Activated gamma-delta T cell treated with anti-CD3 and anti-CD28 coated beads, Interleukin-2, amount 50 U/mL, for 16 hours (primary cell): ENCODE measurements around the gene SOCS6.
"Not testable (repeated sequence)": the region's sequence is repeated elsewhere in the genome, so short reads cannot be mapped to it uniquely, and the experiment has no call there.

Source experiments
- DNase-seq: peaks from one replicate; pipeline ENCODE4 v3.0.0-alpha.2; 2020; ENCODE audit warnings: low read depth

SOCS6 gene

DNA sequence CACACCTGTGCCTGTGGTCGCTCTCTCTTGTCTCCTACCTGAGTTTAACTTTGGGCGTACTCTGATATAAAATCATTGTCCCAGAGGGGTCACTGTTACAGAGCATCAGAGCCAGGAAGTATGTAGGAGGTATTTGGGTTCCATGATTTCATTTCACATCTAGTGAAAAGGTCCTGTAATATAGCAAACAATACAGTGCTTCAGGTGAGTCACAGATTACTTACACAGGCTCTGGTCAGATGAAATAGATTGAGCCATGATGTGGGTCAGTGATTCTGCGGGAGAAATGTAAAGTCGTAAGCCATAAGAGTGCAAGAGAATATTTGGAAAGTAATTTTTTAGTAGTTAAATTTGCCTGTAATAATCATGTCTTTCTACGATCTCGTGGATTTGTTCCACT lies 70.2 kb downstream of the SOCS6 start:
- no peak for DNase-seq

DNA sequence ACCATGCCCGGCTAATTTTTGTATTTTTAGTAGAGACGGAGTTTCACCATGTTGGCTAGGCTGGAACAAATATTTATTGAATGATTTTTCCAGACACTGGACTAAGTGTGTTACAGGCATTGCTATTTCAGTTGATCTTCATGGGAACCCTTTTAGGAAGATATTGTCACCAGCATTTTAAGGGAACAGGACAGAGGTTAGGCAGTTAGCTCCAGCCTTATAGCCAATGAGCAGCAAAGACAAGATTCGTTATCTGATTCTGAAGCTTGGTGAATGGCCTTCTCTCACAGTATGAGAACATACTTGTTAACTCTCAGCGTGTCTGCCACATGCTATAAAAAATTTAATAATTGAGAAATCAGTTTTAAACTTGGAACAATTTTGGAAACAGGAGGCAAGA lies 73.4 kb downstream of the SOCS6 start:
- DNase-seq = no peak

DNA sequence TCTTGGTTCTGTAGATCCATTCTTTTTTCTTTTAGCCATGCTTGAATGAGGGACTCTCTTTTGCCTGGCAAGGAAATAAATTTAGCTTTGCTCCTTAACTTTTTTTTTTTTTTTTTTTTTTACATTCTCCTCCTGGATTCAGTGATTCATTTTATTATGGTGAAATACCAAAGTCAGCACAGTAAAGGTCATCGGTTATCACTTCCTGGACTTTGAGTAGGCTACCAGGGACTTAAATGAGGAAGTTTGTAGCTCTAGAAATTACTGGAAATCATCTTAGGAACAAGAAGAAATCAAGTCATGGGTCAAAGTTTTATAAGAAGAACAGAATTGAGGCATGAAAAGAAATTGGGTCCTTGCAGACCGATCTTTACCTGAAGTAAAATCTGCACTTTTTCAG lies 75.0 kb downstream of the SOCS6 start:
- DNase-seq = no peak

DNA sequence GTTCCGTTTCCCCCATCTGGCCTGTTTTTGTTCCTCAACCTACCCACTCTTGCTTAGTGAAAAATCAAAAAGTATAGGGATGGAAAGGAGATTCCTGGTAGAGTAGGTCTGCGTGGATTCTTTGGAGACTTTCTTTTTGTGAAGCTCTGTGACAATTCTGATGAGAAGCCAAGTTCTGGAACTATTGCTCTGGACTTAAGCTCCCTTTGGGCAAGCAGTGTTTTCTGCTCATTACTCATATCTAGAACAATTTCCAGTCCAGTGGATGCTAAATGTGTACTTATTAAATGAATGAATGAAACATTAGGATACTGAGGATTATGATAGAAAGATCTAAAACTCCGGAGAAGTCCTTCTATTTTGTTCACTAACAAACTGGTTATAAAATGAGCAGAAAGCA lies 76.5 kb downstream of the SOCS6 start:
- DNase-seq = no peak

DNA sequence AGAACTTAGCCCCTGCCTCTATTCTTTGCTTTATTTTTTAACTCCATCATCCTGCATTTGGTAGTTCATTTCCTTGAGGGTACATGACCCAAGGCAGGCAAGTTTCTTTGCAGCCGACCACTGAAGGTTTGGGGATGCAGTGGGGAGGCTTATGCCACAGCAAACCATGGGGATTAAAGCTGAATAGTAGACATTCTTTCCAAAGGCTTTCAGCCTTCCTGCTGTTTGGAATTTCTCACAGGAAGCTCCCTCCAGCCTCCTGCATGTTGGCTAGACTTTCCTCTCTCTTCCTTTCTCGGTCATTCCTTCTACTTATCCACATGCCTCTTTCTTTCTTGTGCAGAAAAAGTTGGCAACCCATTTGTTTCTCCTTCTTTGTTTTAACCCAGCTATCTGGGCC lies 77.3 kb downstream of the SOCS6 start:
- DNase-seq = no peak

DNA sequence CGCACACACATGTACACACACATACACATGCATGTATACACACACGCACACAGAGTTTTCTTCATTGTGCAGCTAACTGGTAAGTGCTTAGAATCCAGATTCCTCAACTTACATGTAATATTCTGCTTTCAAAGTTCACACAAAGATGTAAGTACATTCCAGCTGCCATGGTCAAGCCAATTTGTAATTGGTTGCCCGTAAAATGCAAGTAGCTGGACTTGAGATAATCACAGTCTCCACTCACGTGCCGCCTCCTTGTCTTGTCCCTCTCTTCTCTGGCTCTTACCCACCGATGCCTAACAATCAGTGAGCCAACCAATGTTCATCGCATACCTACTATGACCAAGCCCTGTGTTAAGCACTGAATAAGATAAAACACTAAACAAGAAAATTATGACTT lies 77.8 kb downstream of the SOCS6 start:
- no peak for DNase-seq

DNA sequence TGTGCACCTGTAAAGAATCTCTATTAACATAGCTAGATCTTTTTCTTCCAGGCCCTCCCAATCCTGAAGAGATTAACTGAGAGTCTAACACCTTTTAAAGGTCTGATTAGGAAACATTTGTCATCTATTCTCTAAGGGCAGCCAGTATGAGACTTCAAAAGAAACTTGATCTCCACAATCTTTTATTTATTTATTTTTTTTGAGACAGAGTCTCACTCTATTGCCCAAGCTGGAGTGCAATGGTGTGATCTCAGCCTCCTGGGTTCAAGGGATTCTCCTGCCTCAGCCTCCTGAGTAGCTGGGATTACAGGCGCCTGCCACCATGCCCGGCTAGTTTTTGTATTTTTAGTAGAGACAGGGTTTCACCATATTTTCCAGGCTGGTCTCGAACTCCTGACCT lies 78.5 kb downstream of the SOCS6 start:
- DNase-seq = not testable (repeated sequence)

DNA sequence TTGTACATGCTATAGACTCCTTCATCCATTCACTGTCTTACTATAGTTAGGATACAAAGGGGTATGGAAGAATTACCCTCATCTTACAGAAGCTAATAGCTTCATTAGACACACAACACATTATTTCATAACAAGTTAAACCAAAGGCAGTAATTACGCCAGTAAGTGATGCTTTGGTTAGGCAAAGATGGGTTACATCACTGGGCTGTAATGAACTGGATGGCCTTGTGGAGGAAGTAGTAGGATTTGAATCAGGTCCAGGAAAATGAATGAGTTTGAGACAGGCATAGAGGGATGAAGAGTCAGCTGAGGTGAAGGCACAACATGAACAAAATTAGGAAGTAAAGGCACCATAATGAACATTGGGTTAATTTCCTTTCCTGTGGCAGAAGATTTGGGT lies 80.1 kb downstream of the SOCS6 start:
- DNase-seq = no peak

DNA sequence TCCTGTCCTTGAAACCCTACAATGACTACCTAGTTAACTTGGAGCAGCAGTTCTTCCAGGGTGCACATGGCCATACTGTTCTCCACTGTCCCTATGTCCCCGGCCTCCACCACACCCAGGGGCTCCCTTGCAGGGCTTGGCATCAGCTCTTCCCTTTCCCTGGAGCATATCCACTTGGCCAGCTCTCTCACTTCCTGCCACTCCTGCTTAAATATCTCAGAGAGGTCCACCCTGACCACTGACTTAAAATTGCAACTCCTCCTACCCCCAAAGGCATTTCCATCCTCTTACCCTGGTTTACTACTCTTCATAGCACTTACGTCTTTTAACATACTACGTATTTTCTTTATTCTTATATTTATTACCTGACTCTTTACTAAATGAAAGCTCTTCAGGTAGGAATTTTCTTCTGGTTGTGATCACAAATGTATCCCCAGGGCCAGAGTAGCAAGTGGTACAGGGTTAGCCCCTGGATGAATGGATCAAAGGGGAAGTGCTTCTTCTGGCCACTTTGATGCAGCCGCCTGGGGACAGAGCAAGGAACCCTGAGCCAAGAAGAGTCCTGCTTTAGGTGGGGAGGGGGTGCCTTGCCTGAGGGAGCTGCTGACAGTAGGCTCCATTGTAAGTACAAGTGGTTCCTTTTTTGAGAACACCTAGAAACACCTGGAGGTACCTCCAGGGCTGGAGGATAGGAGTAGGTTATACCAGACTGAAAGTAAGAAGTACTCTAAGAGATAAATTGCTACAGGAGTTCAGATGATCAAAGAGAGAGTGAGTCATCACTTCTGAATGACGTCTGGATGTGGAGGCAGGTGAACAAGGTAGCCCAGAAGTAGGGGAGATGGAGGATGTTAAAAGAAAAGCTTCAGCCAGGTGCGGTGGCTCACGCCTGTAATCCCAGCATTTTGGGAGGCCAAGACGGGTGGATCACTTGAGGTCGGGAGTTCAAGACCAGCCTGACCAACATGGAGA lies 82.2 kb downstream of the SOCS6 start:
- DNase-seq = no peak

DNA sequence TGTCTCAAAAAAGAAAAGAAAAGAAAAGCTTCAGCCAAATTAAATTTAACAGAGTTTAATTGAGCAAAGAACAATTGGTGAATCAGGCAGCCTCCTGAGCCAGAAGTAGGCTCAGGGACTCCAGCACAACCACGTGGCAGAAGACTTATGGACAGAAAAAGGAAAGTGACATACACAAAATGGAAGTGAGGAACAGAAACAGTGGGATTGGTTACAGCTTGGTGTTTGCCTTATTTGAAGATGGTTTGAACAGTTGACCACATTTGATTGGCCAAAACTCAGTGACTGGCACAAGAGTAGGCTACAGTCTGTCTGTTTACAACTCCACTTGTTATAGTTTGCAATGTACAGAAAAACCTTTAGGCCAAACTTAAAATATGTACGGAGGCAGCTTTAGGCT lies 83.1 kb downstream of the SOCS6 start:
- no peak for DNase-seq

DNA sequence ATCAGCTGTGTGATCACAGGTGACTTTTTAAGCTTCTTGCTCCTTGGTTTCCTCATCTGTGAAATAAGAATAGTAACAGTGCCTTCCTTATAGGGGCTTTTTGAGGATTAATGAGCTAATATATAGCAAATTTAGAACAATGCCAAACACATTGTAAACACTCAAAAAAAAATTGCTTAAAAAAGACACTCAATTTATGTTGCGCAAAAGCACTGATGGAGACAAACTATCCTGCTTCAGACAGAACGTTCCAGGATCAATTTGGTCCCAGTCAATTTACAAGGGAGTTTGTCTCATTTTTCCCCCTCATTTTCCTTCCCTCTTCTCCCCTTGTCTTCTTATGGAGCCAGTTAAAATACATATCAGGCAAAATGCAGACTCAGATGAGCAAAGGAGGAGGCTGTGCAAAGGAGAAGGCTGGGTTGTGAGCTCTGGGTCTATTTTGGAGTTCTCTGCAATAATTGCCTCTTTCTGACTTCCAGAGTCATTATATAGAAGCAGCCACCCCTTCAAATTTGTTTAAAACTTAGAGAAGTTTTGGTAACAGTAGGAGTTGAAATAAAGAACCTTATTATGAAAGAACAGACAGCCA lies 83.7 kb downstream of the SOCS6 start:
- DNase-seq = no peak

DNA sequence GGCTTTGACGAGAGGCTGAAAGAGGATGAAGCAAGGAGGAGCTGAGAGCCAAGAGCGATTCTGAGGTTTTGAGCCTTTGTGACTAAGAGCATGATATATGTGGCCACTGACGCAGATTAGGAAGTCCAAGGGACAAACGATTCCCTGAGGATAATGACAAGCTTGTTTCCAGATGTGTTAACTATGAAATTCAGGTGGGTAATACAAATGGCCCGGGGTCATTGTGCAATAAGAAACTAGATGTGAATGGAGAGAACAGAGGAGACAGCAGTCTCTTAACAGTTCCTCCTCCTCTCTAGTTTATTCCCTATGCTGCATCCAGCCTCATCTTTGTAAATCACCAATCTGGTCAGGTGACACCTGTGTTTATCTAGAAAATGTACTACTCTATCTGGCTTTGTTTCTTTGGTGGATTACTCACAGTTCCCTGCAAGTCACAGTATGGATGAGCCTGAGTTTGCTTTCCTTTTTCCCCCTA lies 84.2 kb downstream of the SOCS6 start:
- no peak for DNase-seq

DNA sequence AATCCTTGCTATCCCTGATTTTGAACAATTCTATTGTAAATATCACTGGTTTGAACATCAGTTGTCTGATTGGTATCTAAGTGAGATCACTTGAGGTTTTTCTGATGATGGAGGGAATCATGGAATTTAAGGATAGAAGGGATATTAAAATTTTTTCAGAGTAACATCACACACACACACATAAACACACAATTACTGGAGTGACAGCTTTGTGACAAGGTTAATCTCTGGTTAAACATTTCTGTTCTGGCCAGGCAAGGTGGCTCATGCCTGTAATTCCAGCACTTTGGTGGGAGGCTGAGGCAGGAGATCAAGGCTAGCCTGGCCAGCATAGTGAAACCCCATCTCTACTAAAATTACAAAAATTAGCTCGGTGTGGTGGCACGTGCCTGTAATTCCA lies 85.3 kb downstream of the SOCS6 start:
- DNase-seq = no peak

DNA sequence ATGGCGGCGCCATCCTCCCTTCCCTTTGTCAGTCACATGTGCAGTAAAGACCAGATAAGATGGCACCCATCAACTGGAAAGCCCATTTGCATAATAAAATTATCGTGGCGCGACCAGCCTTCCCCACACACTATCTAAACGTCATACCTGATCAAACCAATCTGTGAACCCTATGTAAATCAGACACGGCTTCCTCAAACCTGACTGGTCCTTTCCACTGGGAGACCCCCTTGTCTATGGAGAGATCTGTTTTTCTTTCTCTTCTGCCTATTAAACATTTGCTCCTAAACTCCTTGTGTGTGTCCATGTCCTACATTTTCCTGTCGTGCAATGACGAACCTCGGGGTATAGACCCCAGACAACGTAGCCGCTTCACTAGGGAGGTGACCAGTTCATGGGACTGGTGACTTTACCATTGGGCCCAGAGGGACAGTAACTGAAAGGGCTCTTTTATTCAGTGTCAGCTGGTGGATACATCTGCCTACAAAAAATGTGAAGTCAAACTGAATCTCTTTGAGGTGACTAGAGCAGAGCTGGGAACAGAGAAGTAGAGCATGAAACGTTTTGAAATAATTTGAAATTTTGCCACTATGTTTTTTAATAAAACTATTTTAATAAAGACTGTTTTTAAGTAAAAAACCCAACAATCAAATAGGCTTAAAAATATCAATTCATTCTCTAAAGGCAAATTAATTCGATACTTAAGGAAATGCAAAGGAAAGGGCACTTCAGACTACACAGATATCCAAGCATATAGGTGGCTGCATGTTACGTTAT lies 87.5 kb downstream of the SOCS6 start:
- DNase-seq = no peak

DNA sequence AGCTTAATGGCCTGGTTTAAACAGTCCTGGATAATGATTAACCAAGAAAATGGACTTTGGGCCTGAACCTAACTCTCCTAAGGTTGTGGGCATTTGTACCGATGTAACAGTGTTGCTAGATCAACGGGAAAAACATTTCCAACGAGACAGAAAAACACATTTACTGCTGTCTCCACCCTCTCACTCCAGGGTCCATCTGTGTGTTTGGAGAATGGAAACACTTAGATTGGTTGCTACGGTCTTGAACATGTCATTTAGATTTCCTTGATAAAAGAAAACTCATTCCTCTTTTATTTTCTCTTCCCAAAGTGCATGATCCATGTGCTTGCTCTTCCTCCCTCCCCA lies 88.0 kb downstream of the SOCS6 start:
- DNase-seq = no peak

DNA sequence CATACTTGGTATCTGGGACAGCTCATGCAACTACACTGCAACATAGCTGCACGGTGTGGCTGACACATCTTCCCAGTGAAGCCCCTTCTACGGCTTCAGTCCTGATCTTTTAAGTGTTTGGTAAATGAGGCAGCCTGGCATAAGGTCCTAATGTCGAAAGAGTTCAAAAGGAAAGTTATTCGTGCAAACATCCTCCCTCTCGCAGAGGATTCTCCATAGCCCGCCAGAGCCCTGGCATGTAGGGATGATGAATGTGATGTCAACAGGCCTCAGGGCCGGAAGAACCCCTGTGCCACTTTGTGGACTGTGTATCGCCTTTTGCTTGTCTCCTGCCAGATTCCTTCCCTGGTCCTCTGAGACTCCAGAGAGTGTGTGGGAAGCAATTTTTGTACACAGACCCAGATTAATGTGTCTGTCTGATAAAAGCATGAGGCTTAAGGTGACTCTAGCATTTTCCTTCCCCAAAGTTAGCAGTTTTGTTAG lies 88.5 kb downstream of the SOCS6 start:
- DNase-seq = no peak

DNA sequence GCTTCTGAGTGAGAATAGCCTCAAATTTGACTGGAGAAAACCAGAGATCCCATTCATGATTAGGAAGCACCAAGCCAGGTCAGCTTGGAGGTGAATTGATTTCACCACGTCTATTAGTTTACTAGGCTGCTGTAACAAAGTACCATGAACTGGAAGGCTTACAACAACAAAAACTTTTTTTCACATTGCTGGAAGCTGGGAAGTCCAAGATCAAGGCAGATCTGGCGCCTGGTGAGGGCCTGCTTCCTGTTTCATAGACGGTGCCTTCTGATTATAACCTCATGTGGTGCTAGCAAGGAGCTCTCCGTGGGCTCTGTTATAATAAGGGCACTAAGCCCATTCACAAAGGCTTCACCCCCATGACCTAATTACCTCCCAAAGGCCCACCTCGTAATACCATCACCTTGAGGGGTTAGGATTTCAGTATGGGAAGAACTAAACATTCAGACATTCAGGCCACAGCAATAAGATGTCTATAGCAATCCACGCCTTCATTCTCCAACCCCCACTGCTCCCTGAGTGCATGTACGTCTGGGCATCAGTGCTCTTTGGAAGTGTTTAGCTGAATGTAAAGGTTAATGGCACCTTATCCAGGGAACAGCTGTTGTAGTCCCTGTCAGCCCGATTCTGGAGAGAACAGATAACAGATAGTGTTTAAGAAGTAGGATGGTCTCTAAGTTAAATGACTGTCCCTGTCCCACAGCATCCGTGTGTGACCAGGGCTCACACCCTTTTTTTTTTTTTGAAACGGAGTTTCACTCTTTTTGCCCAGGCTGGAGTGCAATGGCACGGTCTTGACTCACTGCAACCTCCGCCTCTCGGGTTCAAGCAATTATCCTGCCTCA lies 89.2 kb downstream of the SOCS6 start:
- DNase-seq = no peak
